AG04449 (cell line): ENCODE results near the gene EFNB2.
A peak's percentile ranks its signal among the peaks of the same experiment; 100 is the strongest.

Experiments used
- CTCF ChIA-PET: fragments of 350-600 bp; formaldehyde crosslinking; extraction: SDS; loops from one replicate; lab custom pipeline; 2021; ENCODE audit warnings: antibody characterized with exemption; lab: Yijun Ruan, JAX
- POLR2A ChIA-PET: fragments of 400-600, 350-600 bp; formaldehyde crosslinking; extraction: SDS; loops from one replicate; lab custom pipeline; 2020; ENCODE audit warnings: antibody characterized with exemption, inconsistent platforms; lab: Yijun Ruan, JAX
- DNase-seq: peaks from one replicate; pipeline ENCODE4 v3.0.0-alpha.2; 2010; ENCODE audit warnings: low read depth, low spot score
- H3K4me3 ChIP-seq: 2 replicates; pipeline ENCODE4 v1.5.1; 2011; ENCODE audit warnings: low read depth, mild to moderate bottlenecking, control low read depth, low read length
- CTCF ChIP-seq: IDR thresholded peaks from one replicate; pipeline ENCODE4 v1.5.1; 2011; ENCODE audit warnings: mild to moderate bottlenecking, moderate library complexity, low read length, control low read depth, inconsistent platforms; ENCODE audit not compliant: insufficient read depth; ENCODE audit errors: missing control alignments

The EFNB2 gene

GRCh38 chr13:106565127-106565775 lies 29.8 kb upstream of the EFNB2 start:
- H3K4me3 ChIP-seq: peak overlapping the region; percentile 25; the same call in 1 of the 2 replicates
- POLR2A ChIA-PET: interaction anchor here (0.9 kb wide), 1 partner anchor 30 kb away, joined by 5 read pairs; the partner anchor contains the start of gene EFNB2
- CTCF ChIA-PET: interaction anchor here (1.0 to 2.0 kb wide), 5 partner anchors 8 to 56 kb away, joined by 3 to 5 read pairs (median 3); no protein-coding TSS in a partner anchor
- DNase-seq: no peak
- no peak for TF ChIP-seq CTCF

- no peak overlapping the region for H3K4me3 ChIP-seq
- CTCF ChIA-PET: interaction anchor here (0.7 to 1.8 kb wide), 3 partner anchors 11 to 26 kb away, joined by 3 to 5 read pairs (median 4); no protein-coding TSS in a partner anchor
- TF ChIP-seq CTCF: no peak
- POLR2A ChIA-PET: no interaction called here
- DNase-seq: no peak
Observed at GRCh38 chr13:106562301-106562700, 26.8 kb upstream of the EFNB2 start.

GRCh38 chr13:106561551-106562170 lies 26.2 kb upstream of the EFNB2 start:
- CTCF ChIA-PET: interaction anchor here (0.7 to 1.0 kb wide), 3 partner anchors 10 to 26 kb away, joined by 3 to 4 read pairs (median 3); partner anchors contain the start of gene EFNB2
- H3K4me3 ChIP-seq: no peak overlapping the region
- DNase-seq: no peak
- no peak for TF ChIP-seq CTCF
- POLR2A ChIA-PET: no interaction called here

GRCh38 chr13:106560821-106561220 lies 25.4 kb upstream of the EFNB2 start:
- H3K4me3 ChIP-seq: no peak overlapping the region
- no peak for DNase-seq
- ChIA-PET POLR2A (no interaction called here), CTCF (no interaction called here)
- no peak for TF ChIP-seq CTCF

DNA sequence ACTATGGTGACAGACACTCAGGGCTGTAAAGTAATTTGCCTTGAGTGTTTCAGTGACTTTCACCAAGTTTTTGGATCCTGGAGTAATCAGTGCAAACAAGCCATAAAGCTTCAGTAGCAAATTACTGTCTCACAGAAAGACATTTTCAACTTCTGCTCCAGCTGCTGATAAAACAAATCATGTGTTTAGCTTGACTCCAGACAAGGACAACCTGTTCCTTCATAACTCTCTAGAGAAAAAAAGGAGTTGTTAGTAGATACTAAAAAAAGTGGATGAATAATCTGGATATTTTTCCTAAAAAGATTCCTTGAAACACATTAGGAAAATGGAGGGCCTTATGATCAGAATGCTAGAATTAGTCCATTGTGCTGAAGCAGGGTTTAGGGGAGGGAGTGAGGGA lies 23.1 kb upstream of the EFNB2 start:
- ChIA-PET CTCF (interaction anchor here (1.0 to 1.4 kb wide), 3 partner anchors 22 to 1988 kb away, joined by 3 read pairs; no protein-coding TSS in a partner anchor), POLR2A (no interaction called here)
- DNase-seq: no peak

More for the DNA sequence above, 23.1 kb upstream of the EFNB2 start:
- TF ChIP-seq CTCF: no peak
- no peak overlapping the region for H3K4me3 ChIP-seq
